HEK293 (cell line): Measurements from ENCODE around the gene ZNF865.

ENCODE experiments used
- CTCF ChIA-PET: fragments of 350-600 bp; formaldehyde crosslinking; extraction: SDS; loops from one replicate; lab custom pipeline; 2021; ENCODE audit warnings: antibody characterized with exemption; lab: Yijun Ruan, JAX
- POLR2A ChIA-PET: fragments of 300-600 bp; formaldehyde crosslinking; extraction: SDS; loops from one replicate; lab custom pipeline; 2020; ENCODE audit warnings: antibody characterized with exemption, inconsistent platforms; lab: Yijun Ruan, JAX
- H3K27ac ChIP-seq: fragments of 200-500 bp; sonication (Bioruptor generic); 2 replicates; pipeline ENCODE4 v1.5.1; 2014; ENCODE audit warnings: low read depth, low read length, control low read depth, inconsistent platforms; ENCODE audit errors: extremely low read depth
- H3K36me3 ChIP-seq, 2 experiments: fragments of 200-500 bp in 1 of 2; sonication (Bioruptor generic) in 1 of 2; 1 replicate in 1 of 2; 2 replicates in 1 of 2; pipeline ENCODE4 v1.5.1; 2014 to 2017; ENCODE audit warnings: inconsistent platforms in 2 of 2, low read length in 2 of 2; ENCODE audit not compliant: control insufficient read depth in 2 of 2, insufficient read depth in 1 of 2
- H3K4me1 ChIP-seq: fragments of 200-500 bp; sonication (Bioruptor generic); 2 replicates; pipeline ENCODE4 v1.5.1; 2014; ENCODE audit warnings: mild to moderate bottlenecking, low read length, inconsistent platforms; ENCODE audit not compliant: control insufficient read depth, insufficient read depth
- H3K4me3 ChIP-seq: 2 replicates; pipeline ENCODE4 v1.5.1; 2011; ENCODE audit warnings: low read depth, mild to moderate bottlenecking, control low read depth, low read length, moderate library complexity
- H3K9me3 ChIP-seq: fragments of 200-500 bp; sonication (Bioruptor generic); 2 replicates; pipeline ENCODE4 v1.5.1; 2014; ENCODE audit warnings: low read depth, low read length, inconsistent platforms; ENCODE audit not compliant: control insufficient read depth, insufficient read depth
- EGR2 ChIP-seq: fragments of 450-650 bp; formaldehyde crosslinking; IDR thresholded peaks from 2 replicates; pipeline ENCODE4 v1.5.1; 2016; ENCODE audit warnings: low read depth, missing biosample characterization, missing genetic modification characterization
- HOXD13 ChIP-seq: sonication (generic); formaldehyde crosslinking; IDR thresholded peaks from 2 replicates; pipeline ENCODE4 v1.8.0; 2022; ENCODE audit warnings: missing genetic modification reagents, borderline replicate concordance
- IKZF3 ChIP-seq: fragments of 450-650 bp; IDR thresholded peaks from 2 replicates; pipeline ENCODE4 v1.5.0; 2018; ENCODE audit warnings: missing biosample characterization, mild to moderate bottlenecking, missing genetic modification characterization, moderate library complexity
- MZF1 ChIP-seq: fragments of 450-650 bp; formaldehyde crosslinking; IDR thresholded peaks from 2 replicates; pipeline ENCODE4 v1.5.1; 2017; ENCODE audit warnings: missing biosample characterization, missing genetic modification characterization, borderline replicate concordance
- PATZ1 ChIP-seq: fragments of 450-650 bp; formaldehyde crosslinking; IDR thresholded peaks from 2 replicates; pipeline ENCODE4 v1.5.1; 2016; ENCODE audit warnings: missing biosample characterization, missing genetic modification characterization
- SETDB1 ChIP-seq: IDR thresholded peaks from one replicate; pipeline ENCODE4 v1.6.1; 2017; ENCODE audit warnings: mild to moderate bottlenecking, low read length, moderate library complexity, mixed read lengths; ENCODE audit not compliant: insufficient read length
- ZFHX2 ChIP-seq: fragments of 450-650 bp; formaldehyde crosslinking; conservative IDR thresholded peaks from 2 replicates; pipeline ENCODE4 v1.5.1; 2016; ENCODE audit warnings: missing biosample characterization, missing genetic modification characterization
- ZIC2 ChIP-seq: fragments of 450-650 bp; formaldehyde crosslinking; IDR thresholded peaks from 2 replicates; pipeline ENCODE4 v1.5.1; 2016; ENCODE audit warnings: missing biosample characterization, missing genetic modification characterization
- ZNF248 ChIP-seq: fragments of 450-650 bp; formaldehyde crosslinking; IDR thresholded peaks from 2 replicates; pipeline ENCODE4 v1.5.1; 2017; ENCODE audit warnings: missing biosample characterization, missing genetic modification characterization
- ZNF292 ChIP-seq: fragments of 450-650 bp; formaldehyde crosslinking; IDR thresholded peaks from 2 replicates; pipeline ENCODE4 v1.5.1; 2016; ENCODE audit warnings: low read depth, missing biosample characterization, missing genetic modification characterization, borderline replicate concordance
- ZNF302 ChIP-seq: fragments of 450-650 bp; formaldehyde crosslinking; IDR thresholded peaks from 2 replicates; pipeline ENCODE4 v1.5.1; 2016; ENCODE audit warnings: missing biosample characterization, missing genetic modification characterization, low read depth
- ZNF341 ChIP-seq: fragments of 450-650 bp; formaldehyde crosslinking; IDR thresholded peaks from 2 replicates; pipeline ENCODE4; 2016; ENCODE audit warnings: low read depth, missing biosample characterization, missing genetic modification characterization
- ZNF48 ChIP-seq: fragments of 450-650 bp; formaldehyde crosslinking; IDR thresholded peaks from 2 replicates; pipeline ENCODE4 v1.5.1; 2016; ENCODE audit warnings: missing biosample characterization, missing genetic modification characterization
- ZNF514 ChIP-seq: fragments of 450-650 bp; formaldehyde crosslinking; IDR thresholded peaks from 2 replicates; pipeline ENCODE4 v1.5.1; 2016; ENCODE audit warnings: missing biosample characterization, missing genetic modification characterization
- ZNF561 ChIP-seq: fragments of 450-650 bp; IDR thresholded peaks from 2 replicates; pipeline ENCODE4 v1.5.1; 2018; ENCODE audit warnings: missing biosample characterization, missing genetic modification characterization, borderline replicate concordance
- ZNF654 ChIP-seq: fragments of 450-650 bp; formaldehyde crosslinking; IDR thresholded peaks from 2 replicates; pipeline ENCODE4 v1.5.1; 2016; ENCODE audit warnings: low read depth, missing biosample characterization, missing genetic modification characterization
- ZNF785 ChIP-seq: fragments of 450-650 bp; formaldehyde crosslinking; IDR thresholded peaks from 2 replicates; pipeline ENCODE4 v1.5.1; 2016; ENCODE audit warnings: missing biosample characterization, missing genetic modification characterization
- ZNF791 ChIP-seq: fragments of 450-650 bp; formaldehyde crosslinking; IDR thresholded peaks from 2 replicates; pipeline ENCODE4 v1.5.1; 2016; ENCODE audit warnings: missing biosample characterization, missing genetic modification characterization
- ZSCAN23 ChIP-seq: fragments of 450-650 bp; formaldehyde crosslinking; IDR thresholded peaks from 2 replicates; pipeline ENCODE4 v1.5.1; 2016; ENCODE audit warnings: missing biosample characterization, missing genetic modification characterization
- ZSCAN30 ChIP-seq: fragments of 450-650 bp; IDR thresholded peaks from 2 replicates; pipeline ENCODE4 v1.5.1; 2018; ENCODE audit warnings: missing biosample characterization, mild to moderate bottlenecking, missing genetic modification characterization, moderate library complexity
- TF ChIP-seq, protein P1 (sequence below): fragments of 450-650 bp; formaldehyde crosslinking; IDR thresholded peaks from 2 replicates; pipeline ENCODE4 v1.5.1; 2016; ENCODE audit warnings: missing biosample characterization, missing genetic modification characterization
- TF ChIP-seq, protein P2 (sequence below): fragments of 450-650 bp; formaldehyde crosslinking; conservative IDR thresholded peaks from 2 replicates; pipeline ENCODE4 v1.5.1; 2016; ENCODE audit warnings: low read depth, missing biosample characterization, missing genetic modification characterization
- TF ChIP-seq, protein P3 (sequence below): fragments of 450-650 bp; IDR thresholded peaks from 2 replicates; pipeline ENCODE4 v1.5.1; 2018; ENCODE audit warnings: missing biosample characterization, mild to moderate bottlenecking, missing genetic modification characterization
- TF ChIP-seq, protein P4 (sequence below): fragments of 450-650 bp; formaldehyde crosslinking; IDR thresholded peaks from 2 replicates; pipeline ENCODE4 v1.5.1; 2016; ENCODE audit warnings: missing biosample characterization, missing genetic modification characterization

ZNF865 gene

GRCh38 chr19:55638864-55639359 lies 33.5 kb downstream of the ZNF865 start (continued):
- TF ChIP-seq ZSCAN30 (peak; percentile 31; the same call in 1 of the 2 replicates), ZNF561 (tag by site-specific recombination) (0 out of 2 replicates have a peak, but pooled peaks have one; percentile 48), ZNF302 (tag by site-specific recombination) (no peak), EGR2 (peak; percentile 43; the same call in 1 of the 2 replicates), ZIC2 (tag by site-specific recombination) (no peak), ZFHX2 (tag by site-specific recombination) (peak; percentile 53)
- TF ChIP-seq, protein P1, sequence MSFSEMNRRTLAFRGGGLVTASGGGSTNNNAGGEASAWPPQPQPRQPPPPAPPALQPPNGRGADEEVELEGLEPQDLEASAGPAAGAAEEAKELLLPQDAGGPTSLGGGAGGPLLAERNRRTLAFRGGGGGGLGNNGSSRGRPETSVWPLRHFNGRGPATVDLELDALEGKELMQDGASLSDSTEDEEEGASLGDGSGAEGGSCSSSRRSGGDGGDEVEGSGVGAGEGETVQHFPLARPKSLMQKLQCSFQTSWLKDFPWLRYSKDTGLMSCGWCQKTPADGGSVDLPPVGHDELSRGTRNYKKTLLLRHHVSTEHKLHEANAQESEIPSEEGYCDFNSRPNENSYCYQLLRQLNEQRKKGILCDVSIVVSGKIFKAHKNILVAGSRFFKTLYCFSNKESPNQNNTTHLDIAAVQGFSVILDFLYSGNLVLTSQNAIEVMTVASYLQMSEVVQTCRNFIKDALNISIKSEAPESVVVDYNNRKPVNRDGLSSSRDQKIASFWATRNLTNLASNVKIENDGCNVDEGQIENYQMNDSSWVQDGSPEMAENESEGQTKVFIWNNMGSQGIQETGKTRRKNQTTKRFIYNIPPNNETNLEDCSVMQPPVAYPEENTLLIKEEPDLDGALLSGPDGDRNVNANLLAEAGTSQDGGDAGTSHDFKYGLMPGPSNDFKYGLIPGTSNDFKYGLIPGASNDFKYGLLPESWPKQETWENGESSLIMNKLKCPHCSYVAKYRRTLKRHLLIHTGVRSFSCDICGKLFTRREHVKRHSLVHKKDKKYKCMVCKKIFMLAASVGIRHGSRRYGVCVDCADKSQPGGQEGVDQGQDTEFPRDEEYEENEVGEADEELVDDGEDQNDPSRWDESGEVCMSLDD = peak; percentile 39; the same call in 1 of the 2 replicates
- TF ChIP-seq, protein P2, sequence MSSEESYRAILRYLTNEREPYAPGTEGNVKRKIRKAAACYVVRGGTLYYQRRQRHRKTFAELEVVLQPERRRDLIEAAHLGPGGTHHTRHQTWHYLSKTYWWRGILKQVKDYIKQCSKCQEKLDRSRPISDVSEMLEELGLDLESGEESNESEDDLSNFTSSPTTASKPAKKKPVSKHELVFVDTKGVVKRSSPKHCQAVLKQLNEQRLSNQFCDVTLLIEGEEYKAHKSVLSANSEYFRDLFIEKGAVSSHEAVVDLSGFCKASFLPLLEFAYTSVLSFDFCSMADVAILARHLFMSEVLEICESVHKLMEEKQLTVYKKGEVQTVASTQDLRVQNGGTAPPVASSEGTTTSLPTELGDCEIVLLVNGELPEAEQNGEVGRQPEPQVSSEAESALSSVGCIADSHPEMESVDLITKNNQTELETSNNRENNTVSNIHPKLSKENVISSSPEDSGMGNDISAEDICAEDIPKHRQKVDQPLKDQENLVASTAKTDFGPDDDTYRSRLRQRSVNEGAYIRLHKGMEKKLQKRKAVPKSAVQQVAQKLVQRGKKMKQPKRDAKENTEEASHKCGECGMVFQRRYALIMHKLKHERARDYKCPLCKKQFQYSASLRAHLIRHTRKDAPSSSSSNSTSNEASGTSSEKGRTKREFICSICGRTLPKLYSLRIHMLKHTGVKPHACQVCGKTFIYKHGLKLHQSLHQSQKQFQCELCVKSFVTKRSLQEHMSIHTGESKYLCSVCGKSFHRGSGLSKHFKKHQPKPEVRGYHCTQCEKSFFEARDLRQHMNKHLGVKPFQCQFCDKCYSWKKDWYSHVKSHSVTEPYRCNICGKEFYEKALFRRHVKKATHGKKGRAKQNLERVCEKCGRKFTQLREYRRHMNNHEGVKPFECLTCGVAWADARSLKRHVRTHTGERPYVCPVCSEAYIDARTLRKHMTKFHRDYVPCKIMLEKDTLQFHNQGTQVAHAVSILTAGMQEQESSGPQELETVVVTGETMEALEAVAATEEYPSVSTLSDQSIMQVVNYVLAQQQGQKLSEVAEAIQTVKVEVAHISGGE (tag by site-specific recombination) = peak; percentile 76
- TF ChIP-seq, all 188 proteins: peak for 33

- Histone ChIP-seq H3K9me3 (no peaks in the 10 kb centered on the region), H3K4me3 (peak overlapping the region; percentile 61), H3K4me1 (peaks cover 32% of the 10 kb centered on the region), H3K36me3 (peaks cover 8 to 19% of the 10 kb centered on the region in 2 experiments; a peak in 2 of 3 replicates), H3K27ac (peak overlapping the region; percentile 96)
- POLR2A ChIA-PET = interaction anchor here (1.0 kb wide), 1 partner anchor 178 kb away, joined by 3 read pairs; the partner anchor contains the start of gene ISOC2
- CTCF ChIA-PET = interaction anchor here (1.0 to 1.3 kb wide), 2 partner anchors 14 to 16 kb away, joined by 4 to 8 read pairs; partner anchors contain the start of gene ZNF784
- no peak for TF ChIP-seq ZSCAN23 (tag by site-specific recombination)
- TF ChIP-seq ZNF514 (tag by site-specific recombination) = no peak
- TF ChIP-seq IKZF3 (tag by site-specific recombination) = no peak
- TF ChIP-seq, protein P3, sequence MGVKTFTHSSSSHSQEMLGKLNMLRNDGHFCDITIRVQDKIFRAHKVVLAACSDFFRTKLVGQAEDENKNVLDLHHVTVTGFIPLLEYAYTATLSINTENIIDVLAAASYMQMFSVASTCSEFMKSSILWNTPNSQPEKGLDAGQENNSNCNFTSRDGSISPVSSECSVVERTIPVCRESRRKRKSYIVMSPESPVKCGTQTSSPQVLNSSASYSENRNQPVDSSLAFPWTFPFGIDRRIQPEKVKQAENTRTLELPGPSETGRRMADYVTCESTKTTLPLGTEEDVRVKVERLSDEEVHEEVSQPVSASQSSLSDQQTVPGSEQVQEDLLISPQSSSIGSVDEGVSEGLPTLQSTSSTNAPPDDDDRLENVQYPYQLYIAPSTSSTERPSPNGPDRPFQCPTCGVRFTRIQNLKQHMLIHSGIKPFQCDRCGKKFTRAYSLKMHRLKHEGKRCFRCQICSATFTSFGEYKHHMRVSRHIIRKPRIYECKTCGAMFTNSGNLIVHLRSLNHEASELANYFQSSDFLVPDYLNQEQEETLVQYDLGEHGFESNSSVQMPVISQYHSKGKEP (tag by site-specific recombination) = peak; percentile 90
- TF ChIP-seq, protein P4, sequence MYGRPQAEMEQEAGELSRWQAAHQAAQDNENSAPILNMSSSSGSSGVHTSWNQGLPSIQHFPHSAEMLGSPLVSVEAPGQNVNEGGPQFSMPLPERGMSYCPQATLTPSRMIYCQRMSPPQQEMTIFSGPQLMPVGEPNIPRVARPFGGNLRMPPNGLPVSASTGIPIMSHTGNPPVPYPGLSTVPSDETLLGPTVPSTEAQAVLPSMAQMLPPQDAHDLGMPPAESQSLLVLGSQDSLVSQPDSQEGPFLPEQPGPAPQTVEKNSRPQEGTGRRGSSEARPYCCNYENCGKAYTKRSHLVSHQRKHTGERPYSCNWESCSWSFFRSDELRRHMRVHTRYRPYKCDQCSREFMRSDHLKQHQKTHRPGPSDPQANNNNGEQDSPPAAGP (tag by site-specific recombination) = no peak
- TF ChIP-seq ZNF341 (tag by site-specific recombination) = no peak
- 0 out of 2 replicates have a peak, but pooled peaks have one; percentile 15 for TF ChIP-seq HOXD13 (CRISPR knock-in tag)
- no peak for TF ChIP-seq ZNF248 (tag by site-specific recombination)
- no peak for TF ChIP-seq ZNF48 (tag by site-specific recombination)
- peak; percentile 74 for TF ChIP-seq SETDB1
- no peak for TF ChIP-seq ZNF654 (tag by site-specific recombination)
- no peak for TF ChIP-seq PATZ1 (tag by site-specific recombination)
- no peak for TF ChIP-seq ZNF785 (tag by site-specific recombination)
- TF ChIP-seq ZNF791 = no peak
- no peak for TF ChIP-seq ZNF302 (tag by site-specific recombination)
- no peak for TF ChIP-seq MZF1
- no peak for TF ChIP-seq ZNF292 (tag by site-specific recombination)
These were observed 34.7 kb downstream of the ZNF865 start for GRCh38 chr19:55640043-55640576.
